GM12892 (cell line): Measurements from ENCODE around the gene ZNF385D.

Source experiments
- POLR2A ChIP-seq: IDR thresholded peaks from 2 replicates; pipeline ENCODE4 v1.6.1; 2011; ENCODE audit warnings: low read depth, low read length, control low read depth
- POLR2AphosphoS5 ChIP-seq: IDR thresholded peaks from 2 replicates; pipeline ENCODE4 v1.6.1; 2011; ENCODE audit warnings: low read depth, low read length, control low read depth
- TAF1 ChIP-seq: IDR thresholded peaks from 2 replicates; pipeline ENCODE4 v1.6.1; 2011; ENCODE audit warnings: low read depth, mild to moderate bottlenecking, control low read depth, low read length, borderline replicate concordance

DNA sequence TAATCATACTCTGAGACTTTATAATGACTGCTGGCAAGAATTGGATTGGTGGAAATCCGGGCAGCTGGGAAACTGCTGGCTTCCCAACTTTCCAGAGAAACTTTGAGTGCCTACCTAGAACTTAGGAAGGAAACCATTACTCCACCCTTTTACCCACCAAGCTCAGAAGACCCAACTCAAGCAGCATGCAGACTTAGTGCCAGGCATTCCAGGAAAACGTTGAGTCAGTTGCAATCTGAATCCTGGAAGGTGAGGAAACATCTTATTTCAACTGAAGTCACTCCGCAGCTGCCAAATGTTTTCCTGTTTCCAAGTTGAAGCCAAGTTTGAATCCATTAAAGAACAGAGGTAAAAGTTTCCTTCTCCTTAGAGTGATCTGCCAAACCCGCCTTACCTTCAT, 126.5 kb downstream of the ZNF385D start:
- no peak for TF ChIP-seq POLR2AphosphoS5
- TF ChIP-seq POLR2A, result no peak
- TF ChIP-seq TAF1, result no peak
